ENCODE data around the gene CROCC.

DNA sequence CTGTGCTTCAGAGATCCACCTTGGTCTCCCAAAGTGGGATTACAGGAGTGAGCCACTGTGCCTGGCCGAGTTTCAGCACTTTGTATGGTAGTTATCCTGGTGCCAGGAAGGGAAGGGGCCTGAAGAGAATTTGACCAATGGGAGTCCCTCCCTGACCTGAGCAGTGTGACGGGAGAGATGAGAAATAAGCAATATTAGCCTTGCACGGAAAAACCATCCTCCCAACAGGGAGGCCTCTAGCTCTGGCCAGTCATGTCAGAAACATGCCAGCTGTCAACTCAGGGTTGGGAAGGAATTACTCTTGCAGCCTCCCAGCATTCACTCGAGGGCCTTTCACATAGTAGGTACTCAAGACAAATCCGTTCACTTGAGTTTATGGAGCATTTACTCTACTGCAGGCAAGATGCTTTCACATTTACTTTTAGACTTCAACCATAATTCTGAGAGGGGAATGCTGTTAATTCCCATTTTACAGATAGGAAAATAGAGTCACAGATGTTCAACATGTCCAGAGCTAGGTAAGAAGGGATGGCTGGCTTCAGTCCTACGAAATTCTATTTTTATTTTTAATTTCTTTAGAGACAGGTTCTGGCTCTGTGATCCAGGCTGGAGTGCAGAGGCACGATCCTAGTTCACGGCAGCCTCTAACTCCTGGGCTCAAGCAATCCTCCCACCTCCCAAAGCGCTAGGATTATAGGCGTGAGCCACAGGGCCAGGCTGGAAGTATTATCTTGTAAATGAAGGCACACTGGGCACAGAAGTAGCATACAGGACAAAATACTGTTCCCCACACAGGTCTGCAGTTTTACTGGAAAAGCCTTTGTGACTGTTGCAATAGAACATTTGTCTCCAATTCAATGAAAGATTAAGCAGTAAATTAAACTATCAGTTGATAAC is 93.2 kb downstream of the CROCC start:
- TF ChIP-seq RXRA (IDR thresholded peaks at IDR 0.05) (no peak), EGR1 (IDR thresholded peaks at IDR 0.05; ENCODE audit: low read depth in 2 of 2) (no peak), NR2F2 (IDR thresholded peaks at IDR 0.05) (no peak), JUND (IDR thresholded peaks at IDR 0.05) (no peak), GABPA (IDR thresholded peaks at IDR 0.05 in 1 of 2, conservative IDR thresholded peaks at IDR 0.05 in 1 of 2) (no peak), FOXA1 (IDR thresholded peaks at IDR 0.05) (no peak)
- TF ChIP-seq, protein P1, sequence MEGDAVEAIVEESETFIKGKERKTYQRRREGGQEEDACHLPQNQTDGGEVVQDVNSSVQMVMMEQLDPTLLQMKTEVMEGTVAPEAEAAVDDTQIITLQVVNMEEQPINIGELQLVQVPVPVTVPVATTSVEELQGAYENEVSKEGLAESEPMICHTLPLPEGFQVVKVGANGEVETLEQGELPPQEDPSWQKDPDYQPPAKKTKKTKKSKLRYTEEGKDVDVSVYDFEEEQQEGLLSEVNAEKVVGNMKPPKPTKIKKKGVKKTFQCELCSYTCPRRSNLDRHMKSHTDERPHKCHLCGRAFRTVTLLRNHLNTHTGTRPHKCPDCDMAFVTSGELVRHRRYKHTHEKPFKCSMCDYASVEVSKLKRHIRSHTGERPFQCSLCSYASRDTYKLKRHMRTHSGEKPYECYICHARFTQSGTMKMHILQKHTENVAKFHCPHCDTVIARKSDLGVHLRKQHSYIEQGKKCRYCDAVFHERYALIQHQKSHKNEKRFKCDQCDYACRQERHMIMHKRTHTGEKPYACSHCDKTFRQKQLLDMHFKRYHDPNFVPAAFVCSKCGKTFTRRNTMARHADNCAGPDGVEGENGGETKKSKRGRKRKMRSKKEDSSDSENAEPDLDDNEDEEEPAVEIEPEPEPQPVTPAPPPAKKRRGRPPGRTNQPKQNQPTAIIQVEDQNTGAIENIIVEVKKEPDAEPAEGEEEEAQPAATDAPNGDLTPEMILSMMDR (IDR thresholded peaks at IDR 0.05; ENCODE audit: low read depth, low read length, missing input control): no peak
- TF ChIP-seq, protein P2, sequence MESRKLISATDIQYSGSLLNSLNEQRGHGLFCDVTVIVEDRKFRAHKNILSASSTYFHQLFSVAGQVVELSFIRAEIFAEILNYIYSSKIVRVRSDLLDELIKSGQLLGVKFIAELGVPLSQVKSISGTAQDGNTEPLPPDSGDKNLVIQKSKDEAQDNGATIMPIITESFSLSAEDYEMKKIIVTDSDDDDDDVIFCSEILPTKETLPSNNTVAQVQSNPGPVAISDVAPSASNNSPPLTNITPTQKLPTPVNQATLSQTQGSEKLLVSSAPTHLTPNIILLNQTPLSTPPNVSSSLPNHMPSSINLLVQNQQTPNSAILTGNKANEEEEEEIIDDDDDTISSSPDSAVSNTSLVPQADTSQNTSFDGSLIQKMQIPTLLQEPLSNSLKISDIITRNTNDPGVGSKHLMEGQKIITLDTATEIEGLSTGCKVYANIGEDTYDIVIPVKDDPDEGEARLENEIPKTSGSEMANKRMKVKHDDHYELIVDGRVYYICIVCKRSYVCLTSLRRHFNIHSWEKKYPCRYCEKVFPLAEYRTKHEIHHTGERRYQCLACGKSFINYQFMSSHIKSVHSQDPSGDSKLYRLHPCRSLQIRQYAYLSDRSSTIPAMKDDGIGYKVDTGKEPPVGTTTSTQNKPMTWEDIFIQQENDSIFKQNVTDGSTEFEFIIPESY (IDR thresholded peaks at IDR 0.05): no peak
- TF ChIP-seq, protein P3, sequence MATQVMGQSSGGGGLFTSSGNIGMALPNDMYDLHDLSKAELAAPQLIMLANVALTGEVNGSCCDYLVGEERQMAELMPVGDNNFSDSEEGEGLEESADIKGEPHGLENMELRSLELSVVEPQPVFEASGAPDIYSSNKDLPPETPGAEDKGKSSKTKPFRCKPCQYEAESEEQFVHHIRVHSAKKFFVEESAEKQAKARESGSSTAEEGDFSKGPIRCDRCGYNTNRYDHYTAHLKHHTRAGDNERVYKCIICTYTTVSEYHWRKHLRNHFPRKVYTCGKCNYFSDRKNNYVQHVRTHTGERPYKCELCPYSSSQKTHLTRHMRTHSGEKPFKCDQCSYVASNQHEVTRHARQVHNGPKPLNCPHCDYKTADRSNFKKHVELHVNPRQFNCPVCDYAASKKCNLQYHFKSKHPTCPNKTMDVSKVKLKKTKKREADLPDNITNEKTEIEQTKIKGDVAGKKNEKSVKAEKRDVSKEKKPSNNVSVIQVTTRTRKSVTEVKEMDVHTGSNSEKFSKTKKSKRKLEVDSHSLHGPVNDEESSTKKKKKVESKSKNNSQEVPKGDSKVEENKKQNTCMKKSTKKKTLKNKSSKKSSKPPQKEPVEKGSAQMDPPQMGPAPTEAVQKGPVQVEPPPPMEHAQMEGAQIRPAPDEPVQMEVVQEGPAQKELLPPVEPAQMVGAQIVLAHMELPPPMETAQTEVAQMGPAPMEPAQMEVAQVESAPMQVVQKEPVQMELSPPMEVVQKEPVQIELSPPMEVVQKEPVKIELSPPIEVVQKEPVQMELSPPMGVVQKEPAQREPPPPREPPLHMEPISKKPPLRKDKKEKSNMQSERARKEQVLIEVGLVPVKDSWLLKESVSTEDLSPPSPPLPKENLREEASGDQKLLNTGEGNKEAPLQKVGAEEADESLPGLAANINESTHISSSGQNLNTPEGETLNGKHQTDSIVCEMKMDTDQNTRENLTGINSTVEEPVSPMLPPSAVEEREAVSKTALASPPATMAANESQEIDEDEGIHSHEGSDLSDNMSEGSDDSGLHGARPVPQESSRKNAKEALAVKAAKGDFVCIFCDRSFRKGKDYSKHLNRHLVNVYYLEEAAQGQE (IDR thresholded peaks at IDR 0.05): no peak
